GM18526 (cell line): Measurements from ENCODE around the gene MAGEA4.

Source experiments
- POLR2A ChIP-seq: IDR thresholded peaks from 3 replicates; pipeline ENCODE4 v1.6.1; 2011; ENCODE audit not compliant: insufficient read length; ENCODE audit errors: extremely low read depth

Gene MAGEA4, protein sequence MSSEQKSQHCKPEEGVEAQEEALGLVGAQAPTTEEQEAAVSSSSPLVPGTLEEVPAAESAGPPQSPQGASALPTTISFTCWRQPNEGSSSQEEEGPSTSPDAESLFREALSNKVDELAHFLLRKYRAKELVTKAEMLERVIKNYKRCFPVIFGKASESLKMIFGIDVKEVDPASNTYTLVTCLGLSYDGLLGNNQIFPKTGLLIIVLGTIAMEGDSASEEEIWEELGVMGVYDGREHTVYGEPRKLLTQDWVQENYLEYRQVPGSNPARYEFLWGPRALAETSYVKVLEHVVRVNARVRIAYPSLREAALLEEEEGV

DNA sequence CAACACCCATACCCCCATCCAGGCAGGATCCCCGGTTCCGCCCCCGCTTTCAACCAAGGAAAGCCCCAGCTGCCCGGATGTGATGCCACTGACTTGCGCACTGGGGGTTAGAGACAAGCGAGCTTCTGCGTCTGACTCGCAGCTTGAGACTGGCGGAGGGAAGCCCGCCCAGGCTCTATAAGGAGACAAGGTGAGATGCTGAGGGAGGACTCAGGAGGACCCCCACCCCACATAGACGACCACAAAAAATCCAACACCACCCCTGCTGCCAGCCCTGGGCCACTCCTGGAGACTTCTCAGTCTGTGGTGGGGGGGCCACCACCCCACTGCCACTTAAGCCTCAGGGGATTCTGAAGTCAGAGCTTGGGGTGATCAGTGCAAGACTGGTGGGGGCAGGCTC is at the start of gene MAGEA4:
Gene MAGEA4, plus strand, starts transcription at position 110 of the 400 bp plus-strand sequence. CDS start 10,776 bp downstream, outside the sequence.
- TF ChIP-seq POLR2A, result no peak

DNA sequence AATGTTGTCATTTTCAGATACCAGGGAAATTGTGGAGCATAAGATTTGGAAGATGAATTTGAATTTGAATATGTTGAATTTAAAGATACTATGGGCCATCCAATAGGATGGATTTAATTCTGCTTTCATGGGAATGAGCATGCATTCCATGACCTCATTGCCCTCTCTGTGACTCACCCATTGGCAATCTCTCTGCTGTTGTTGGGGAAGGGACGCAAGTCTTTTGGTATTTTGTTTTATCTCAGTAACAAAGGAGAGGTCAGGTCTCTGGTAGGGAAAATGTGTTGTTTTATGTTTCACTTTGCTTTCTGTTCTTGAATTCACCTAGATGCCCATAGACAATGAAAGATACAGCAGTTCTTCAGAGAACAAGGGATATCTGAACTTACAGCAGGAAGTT is 42.1 kb upstream of the MAGEA4 start:
- TF ChIP-seq POLR2A, result no peak

DNA sequence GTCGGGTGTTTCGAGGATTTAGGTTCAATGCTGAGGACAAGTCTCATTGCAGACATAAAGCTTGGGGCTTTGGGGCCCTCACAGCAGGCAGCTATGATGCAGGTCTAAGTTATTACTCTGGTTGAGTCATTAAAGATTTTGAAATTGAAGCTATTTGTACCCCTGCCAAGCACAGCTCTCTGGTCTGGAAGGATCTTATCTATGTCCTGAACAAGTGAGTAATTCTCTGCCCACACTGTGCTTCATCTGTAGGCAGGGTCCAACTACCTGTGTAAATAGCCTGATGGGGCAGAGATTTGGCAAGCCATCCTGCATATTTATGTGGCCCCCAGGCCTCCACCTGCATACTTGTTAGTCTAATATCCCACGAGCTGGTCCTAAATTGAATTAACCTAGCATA is 41.4 kb upstream of the MAGEA4 start:
- no peak for TF ChIP-seq POLR2A

DNA sequence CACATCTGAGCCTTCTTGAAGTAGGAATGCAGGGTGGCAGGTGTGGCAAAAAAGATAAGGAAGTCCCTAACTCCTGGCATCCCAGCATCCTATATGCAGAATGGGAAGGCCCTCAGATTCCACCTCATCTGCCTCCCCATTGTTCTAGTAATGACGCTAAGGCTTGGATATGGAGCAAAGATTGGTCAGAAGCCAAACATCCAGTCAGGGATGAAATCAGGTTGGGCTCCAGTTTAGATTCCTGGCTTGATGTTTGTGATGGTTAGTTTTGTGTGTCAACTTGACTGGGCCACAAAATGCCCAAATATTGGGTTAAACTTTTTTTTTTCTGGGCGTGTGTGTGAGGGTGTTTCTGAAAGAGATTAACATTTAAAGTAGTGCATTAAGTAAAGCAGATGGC is 39.6 kb upstream of the MAGEA4 start:
- TF ChIP-seq POLR2A, result no peak

DNA sequence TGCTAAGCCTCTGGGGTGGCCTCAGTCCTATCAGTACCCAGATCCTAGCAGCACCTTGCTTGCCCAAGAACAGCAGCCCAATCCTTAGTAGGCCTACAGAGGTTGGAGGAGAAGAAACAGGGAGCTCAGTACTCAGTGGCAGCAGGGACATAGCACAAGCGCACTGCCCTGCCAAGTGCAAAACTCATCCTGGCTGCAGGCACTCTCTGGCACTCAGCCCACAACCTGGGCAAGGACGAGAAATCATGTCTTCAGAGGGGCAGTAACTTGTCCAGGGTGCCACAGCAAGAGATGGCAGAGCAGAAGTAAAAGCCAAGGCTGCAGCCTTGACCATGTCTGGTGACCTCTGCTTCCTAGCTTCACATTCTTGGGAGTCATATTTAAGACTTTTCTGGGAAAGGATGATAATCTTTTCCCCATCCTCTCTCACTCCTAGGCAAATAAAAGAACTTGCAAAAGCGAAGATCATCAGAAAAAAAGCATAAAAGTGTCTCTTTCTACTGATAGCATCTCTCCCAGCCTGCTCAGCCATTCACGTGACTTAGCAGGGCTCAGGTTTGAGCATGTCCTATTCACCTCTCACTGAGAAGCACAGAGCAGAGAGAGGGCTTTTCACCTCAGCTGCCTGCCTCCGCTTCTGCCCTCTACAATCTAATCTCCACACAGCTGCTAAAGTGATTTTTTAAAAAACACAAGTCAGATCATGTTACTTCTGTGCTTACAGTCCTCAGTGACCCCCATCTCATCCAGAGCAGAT is 37.2 kb upstream of the MAGEA4 start:
- no peak for TF ChIP-seq POLR2A

DNA sequence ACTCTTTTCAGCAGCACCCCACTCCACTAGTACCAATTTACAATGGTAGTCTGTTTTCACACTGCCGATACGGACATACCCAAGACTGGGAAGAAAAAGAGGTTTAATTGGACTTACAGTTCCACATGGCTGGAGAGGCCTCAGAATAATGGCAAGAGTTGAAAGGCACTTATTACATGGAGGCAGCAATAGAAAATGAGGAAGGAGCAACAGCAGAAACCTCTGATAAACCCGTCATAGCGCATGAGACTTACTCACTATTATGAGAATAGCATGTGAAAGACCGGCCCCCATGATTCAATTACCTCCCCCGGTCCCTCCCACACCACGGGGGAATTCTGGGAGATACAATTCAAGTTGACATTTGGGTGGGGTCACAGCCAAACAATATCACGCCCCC is 34.1 kb upstream of the MAGEA4 start:
- TF ChIP-seq POLR2A, result no peak

DNA sequence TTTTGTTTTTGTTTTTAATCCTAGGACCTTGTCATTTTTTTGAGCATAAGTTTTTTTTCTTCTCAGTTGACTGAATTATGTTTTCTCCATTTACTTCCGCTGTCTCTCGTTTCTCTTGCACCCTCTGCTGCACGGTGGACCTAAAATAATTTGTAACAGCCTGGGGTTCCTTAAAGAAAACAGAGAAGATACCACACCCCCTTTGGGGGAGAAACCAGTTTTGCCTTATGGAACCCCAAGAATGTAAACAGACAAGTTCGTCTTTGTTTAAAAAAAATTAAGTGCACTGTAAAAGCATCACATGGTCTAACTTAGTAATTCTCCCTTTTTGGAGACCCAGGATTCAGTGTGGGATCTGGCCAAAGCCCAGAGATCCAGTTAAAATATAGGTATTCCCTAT is 32.8 kb upstream of the MAGEA4 start:
- no peak for TF ChIP-seq POLR2A

DNA sequence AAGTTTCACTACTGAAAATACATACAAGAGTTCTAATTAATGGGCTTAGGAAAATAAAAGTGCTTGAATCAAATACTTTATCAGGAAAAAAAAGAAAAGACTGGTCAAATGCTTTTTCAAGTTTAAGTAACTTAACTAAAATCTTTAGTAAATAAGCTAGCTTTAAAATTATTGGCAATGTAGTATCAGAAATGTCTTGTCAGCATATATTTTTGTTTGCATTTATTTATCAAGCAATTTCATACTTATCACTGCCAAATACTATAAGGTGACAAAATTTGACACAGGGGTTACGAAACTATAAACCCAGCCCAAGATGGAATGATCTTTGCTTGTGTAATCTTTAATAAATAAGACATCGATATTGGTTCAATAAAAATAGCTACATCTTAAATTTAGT is 31.8 kb upstream of the MAGEA4 start:
- no peak for TF ChIP-seq POLR2A

DNA sequence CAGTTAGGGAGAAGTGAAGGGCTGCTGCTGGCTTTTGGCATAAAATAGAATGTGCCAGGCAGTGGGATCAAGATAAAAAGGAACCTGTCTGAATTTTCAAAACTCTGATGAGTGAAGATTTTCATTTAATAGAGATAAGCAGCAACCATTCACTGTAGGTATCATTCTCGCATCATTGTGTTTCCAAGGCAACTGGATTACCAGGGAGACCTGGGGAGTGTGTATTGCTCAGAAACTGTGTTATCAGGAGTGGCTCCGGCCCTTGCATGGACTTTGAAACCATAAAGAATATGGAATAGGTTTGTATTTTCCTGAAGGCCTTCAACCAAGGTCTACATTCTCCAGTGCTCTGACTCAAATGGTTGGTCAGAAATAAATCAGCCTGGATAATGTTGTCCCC is 23.3 kb upstream of the MAGEA4 start:
- TF ChIP-seq POLR2A, result no peak

DNA sequence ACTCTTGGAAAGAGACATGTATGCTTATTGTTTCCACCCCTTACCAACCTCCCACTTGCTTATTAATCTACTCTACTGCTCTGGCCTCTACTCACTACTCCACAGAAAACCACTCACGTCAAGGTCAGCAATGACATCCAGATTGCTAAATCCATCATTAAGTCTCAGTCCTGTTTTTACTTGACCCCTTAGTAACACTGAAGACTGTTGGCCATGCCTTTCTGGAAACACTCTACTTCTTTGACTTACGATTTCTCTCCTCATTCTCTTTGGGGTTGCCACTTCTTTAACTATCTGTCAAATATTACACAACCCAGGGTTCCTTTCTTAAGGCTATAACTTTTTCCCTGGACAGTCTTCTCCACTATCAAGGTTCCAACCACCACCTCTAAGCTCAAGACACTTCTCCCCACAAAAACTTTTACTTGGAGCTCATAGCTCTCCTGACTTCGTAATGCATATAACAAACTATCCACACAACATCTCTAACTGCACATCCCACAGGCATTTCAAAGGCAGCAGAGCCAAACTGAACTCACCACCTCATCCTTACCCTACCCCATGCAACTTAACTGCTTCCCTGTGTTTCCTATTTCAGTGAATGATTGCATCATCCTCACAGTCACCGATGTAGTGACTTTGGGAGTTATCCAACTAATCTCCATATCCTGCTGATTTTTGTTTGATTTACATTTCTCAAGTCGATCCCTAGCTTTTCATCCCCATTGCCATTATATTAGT is 15.8 kb upstream of the MAGEA4 start:
- no peak for TF ChIP-seq POLR2A

DNA sequence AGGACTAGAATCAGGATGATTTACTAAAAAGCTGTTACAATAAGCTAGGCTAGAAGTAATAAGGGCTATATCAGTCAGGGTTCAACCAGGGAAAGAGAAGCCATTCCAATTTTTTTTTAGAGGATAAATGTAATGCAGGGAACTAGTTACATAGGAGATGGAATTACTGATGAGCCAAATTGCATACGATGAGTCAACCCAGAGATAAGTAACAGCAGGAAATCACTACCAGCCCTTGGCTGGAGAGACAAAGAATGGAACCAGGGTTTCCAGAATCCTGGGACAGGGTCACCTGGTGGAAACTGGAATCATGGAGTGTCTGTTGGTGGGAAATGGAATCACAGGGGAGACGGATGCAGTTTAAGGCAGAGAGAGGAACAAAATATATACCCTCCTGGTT is 13.1 kb upstream of the MAGEA4 start:
- TF ChIP-seq POLR2A, result no peak

DNA sequence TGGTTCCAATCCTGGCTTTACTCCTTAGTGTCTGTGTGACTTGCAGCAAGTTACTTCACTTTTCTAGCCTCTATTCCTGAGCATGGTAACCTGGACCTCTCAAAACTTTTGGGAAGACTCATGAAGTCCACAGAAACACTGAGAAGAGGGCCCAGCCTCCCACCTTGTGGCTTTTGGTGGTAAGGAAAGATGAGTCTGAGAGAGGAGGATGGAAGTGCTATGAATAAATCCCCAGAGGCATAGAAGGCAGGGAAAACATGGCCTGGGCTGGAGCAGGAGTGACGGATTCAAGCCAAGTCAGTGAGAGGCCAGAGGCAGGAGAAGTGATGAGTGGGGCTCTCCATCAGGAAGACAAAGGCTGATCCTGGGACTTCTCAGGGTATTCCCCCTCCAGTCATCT is 10.9 kb upstream of the MAGEA4 start:
- no peak for TF ChIP-seq POLR2A

DNA sequence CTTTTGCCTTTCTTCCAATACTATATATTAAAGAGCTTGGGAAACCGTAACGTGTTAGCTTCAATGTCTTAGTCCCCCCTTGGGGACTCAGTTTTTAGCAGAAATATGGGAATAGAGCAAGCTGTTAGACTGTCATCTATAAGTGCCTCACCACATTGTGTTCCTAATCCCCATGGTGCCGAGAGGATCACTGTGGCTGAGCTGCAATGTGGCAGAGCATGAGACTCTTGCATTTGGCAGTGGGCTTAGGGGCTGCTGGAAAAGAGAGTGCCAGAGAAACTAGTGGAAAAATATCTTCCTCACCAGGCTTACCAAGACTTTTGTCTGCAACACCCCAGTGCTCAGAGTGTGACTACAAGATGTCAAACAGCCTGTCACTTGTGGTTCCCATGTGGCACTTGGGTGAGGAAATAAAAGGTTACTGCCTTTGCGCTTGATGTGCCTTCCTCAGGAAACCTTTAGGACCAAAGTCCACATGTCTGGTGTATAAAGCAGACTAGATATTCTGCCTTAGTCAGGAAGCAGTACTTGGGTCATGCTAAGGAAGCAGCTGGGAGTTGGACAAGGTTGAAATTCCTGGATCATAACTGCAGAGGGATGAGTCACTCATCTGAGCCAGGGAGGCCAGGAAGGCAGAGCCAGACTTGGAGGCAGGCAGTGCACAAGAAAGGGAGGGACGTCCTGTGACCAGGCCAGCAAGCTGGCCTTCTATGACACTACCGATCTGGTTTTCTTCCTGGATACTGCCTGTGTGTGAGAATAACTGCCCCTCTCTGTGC is 9.7 kb upstream of the MAGEA4 start:
- TF ChIP-seq POLR2A, result no peak

DNA sequence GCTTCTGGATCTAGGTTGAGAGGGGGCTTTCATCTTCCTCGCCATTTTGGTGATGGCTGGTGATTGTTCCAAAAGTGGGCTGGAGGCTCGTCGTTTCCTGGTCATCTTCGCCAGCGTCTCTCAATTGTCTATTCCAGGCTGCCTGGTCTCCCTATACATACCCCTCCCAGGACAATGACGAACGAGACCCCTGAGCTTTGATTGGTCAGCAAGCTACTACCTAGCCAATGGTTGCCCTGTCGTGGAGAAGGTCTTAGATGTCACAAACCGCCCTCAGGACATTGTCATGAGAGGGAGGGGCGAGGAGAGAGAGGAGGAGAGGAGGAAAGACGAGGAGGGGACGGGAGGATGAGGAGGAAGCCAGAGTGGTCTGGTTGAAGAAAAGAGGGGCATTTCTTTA is 7.7 kb upstream of the MAGEA4 start:
- TF ChIP-seq POLR2A, result no peak

DNA sequence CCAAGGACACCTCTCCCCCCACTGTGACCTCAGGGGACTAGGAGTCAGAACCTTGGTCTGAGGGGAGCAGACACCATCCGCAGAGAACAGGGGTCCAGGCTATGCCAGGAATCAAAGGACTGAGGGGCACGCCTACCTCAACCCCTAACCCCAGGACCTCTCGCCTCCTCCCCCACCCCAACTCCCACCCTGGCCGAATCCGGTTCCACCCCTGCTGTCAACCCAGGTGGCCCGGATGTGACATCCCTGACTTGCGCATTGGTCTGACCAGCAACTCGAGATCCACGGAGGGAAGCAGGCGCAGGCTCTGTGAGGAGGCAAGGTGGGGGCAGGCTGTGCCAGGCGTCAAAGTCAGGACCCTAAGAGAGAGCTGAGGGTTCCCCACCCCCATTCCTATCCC is 468 bp upstream of the MAGEA4 start:
- no peak for TF ChIP-seq POLR2A

DNA sequence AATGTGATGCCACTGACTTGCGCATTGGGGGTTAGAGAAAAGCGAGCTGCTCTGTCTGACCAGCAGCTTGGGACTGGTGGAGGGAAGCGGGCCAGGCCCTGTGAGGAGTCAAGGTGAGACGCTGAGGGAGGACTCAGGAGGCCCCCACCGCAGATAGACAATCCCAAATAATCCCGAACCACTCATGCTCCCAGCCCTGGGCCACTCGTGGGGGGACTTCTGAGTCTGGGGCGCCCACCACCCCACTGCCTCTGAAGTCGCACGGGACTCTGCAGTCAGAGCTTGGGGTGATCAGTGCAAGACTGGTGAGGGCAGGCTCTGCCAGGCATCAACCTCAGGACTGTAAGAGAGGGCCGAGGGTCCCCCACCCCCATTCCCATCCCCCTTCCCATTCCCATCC is 6.9 kb downstream of the MAGEA4 start:
- TF ChIP-seq POLR2A, result no peak

DNA sequence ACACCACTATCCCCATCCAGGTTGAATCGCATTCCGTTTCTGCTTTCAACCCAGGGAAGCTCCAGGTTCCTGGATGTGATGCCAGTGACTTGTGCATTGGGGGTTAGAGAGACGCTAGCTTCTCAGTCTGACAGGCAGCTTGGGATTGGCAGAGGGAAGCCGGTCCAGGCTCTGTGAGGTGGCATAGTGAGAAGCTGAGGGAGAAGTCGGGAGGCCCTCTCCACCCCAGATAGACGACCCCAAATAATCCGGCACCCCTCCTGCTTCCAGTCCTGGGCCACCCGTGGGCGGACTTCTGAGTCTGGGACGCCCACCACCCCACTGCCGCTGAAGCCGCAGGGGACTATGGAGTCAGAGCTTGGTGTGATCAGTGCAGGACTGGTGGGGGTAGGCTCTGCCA is 7.4 kb downstream of the MAGEA4 start:
- no peak for TF ChIP-seq POLR2A
